GM23248 (cell line): ENCODE results near the gene SLC9A4.

ENCODE experiments used
- EZH2 ChIP-seq: fragments of 200-600 bp; sonication (generic); IDR thresholded peaks from 2 replicates; pipeline ENCODE4 v1.6.1; 2018; ENCODE audit warnings: antibody characterized with exemption, mild to moderate bottlenecking; ENCODE audit not compliant: insufficient read depth, poor library complexity, severe bottlenecking
- EZH2phosphoT487 ChIP-seq: fragments of 200-600 bp; sonication (generic); IDR thresholded peaks from 2 replicates; pipeline ENCODE4 v1.6.1; 2018; ENCODE audit warnings: antibody characterized with exemption, moderate library complexity, mild to moderate bottlenecking, low read depth; ENCODE audit not compliant: insufficient read depth

- TF ChIP-seq EZH2phosphoT487 (no peak), EZH2 (no peak)
These were observed 35.8 kb downstream of the SLC9A4 start for GRCh38 chr2:102508863-102509262.
